HepG2 (cell line): ENCODE data around the gene CPEB4. TPM values are rescaled to one million over a fixed set of nuclear protein-coding genes. Genes with fewer than 3 reads are reported as not detected.

Experiments used
- ATAC-seq: fragments of 200-7000 bp; cut with Tn5 transposase; 3 replicates; pipeline ENCODE4 v1.9.1; 2020; ENCODE audit warnings: mild to moderate bottlenecking, moderate library complexity
- BruUV-seq: library from RNA; stranded (reverse); fragments of 400-500 nt; replicated peaks from 2 replicates; lab custom pipeline; 2021; lab: Mats Ljungman, UMichigan
- CTCF ChIA-PET: fragments of 300-600 bp; formaldehyde crosslinking; extraction: SDS; loops from one replicate; lab custom pipeline; 2021; ENCODE audit warnings: low total read pairs, inconsistent platforms, low intra/inter-chr PET ratio; lab: Yijun Ruan, JAX
- POLR2A ChIA-PET: fragments of 350-600 bp; sonication (Branson Sonifier 250); formaldehyde crosslinking; loops from one replicate; lab custom pipeline; 2020; ENCODE audit warnings: antibody characterized with exemption, inconsistent platforms; lab: Yijun Ruan, JAX
- DNase-seq: peaks from one replicate; pipeline ENCODE4 v3.0.0-alpha.2; 2015; ENCODE audit warnings: low spot score
- FAIRE-seq: peaks from 3 replicates; lab custom pipeline; 2011; peaks lifted over from hg19 to GRCh38; lab: Jason Lieb, UNC
- H2AFZ ChIP-seq: one replicate; pipeline ENCODE4 v1.6.1; 2011; ENCODE audit warnings: low read length, inconsistent platforms
- H3K27ac ChIP-seq: fragments of 300-600 bp; 3 replicates; pipeline ENCODE4 v1.8.0; 2011; ENCODE audit warnings: mixed run types, mild to moderate bottlenecking, mixed read lengths, low read length, inconsistent platforms; ENCODE audit not compliant: insufficient read depth; ENCODE audit errors: extremely low read length
- H3K27me3 ChIP-seq, 2 experiments: fragments of 200-600 bp in 1 of 2; 2 replicates in 1 of 2; 3 replicates in 1 of 2; pipeline versions ENCODE4 v1.6.0 to v1.8.0; 2011; ENCODE audit warnings: low read length in 2 of 2, mild to moderate bottlenecking in 2 of 2, moderate library complexity in 2 of 2, inconsistent platforms in 1 of 2; ENCODE audit not compliant: insufficient read depth in 2 of 2, control insufficient read depth in 1 of 2
- H3K36me3 ChIP-seq, 2 experiments: fragments of 200-600 bp in 1 of 2; replicated peaks in 1 of 2; 2 replicates in 1 of 2; 3 replicates in 1 of 2; pipeline versions ENCODE4 v1.5.1 to v1.8.0; 2011; ENCODE audit warnings: low read length in 2 of 2, inconsistent platforms in 1 of 2; ENCODE audit not compliant: insufficient read depth in 2 of 2, control insufficient read depth in 1 of 2
- H3K4me1 ChIP-seq: 2 replicates; pipeline ENCODE4 v1.5.1; 2012; ENCODE audit warnings: low read length, inconsistent platforms; ENCODE audit not compliant: insufficient read depth
- H3K4me2 ChIP-seq: 2 replicates; pipeline ENCODE4 v1.6.0; 2011; ENCODE audit warnings: low read depth, low read length, inconsistent platforms
- H3K4me3 ChIP-seq, 3 experiments: fragments of 200-600 bp in 1 of 3; sonication (generic), shearing (Covaris generic) in 1 of 3; replicated peaks in 1 of 3; 2 replicates each; pipeline ENCODE4 v1.5.1; 2011 to 2016; ENCODE audit warnings: low read length in 3 of 3, inconsistent platforms in 2 of 3, low read depth in 2 of 3, mild to moderate bottlenecking in 2 of 3, control low read depth in 1 of 3, mixed read lengths in 1 of 3; ENCODE audit not compliant: insufficient read depth in 1 of 3
- H3K79me2 ChIP-seq: one replicate; pipeline ENCODE4 v1.6.1; 2011; ENCODE audit warnings: low read length, inconsistent platforms; ENCODE audit not compliant: insufficient read depth
- H3K9ac ChIP-seq: 2 replicates; pipeline ENCODE4 v1.6.0; 2011; ENCODE audit warnings: mild to moderate bottlenecking, low read depth, low read length, inconsistent platforms; ENCODE audit not compliant: insufficient read depth
- H3K9me3 ChIP-seq: 2 replicates; pipeline ENCODE4 v1.5.1; 2012; ENCODE audit warnings: mild to moderate bottlenecking, low read length
- H4K20me1 ChIP-seq: 2 replicates; pipeline ENCODE4 v1.6.0; 2011; ENCODE audit warnings: inconsistent platforms, mild to moderate bottlenecking, low read length, moderate library complexity; ENCODE audit not compliant: insufficient read depth
- ZNF350 ChIP-seq: sonication (generic); formaldehyde crosslinking; IDR thresholded peaks from 2 replicates; pipeline ENCODE4 v1.4.0; 2020; ENCODE audit warnings: mild to moderate bottlenecking, low read depth, missing genetic modification reagents, borderline replicate concordance
- WGBS: methylation state at CpG from one replicate; pipeline ENCODE4 v1.1.6; 2017; ENCODE audit warnings: low lambda C conversion rate; 5-methylcytosine and 5-hydroxymethylcytosine counted together
- in situ Hi-C: cut with HindIII; loops from 2 replicates; pipeline ENCODE4 v1.10.0; 2017; ENCODE audit warnings: low pct_unique_long_range_greater_than_20kb; ENCODE audit not compliant: extremely low pct_ligation_motif_present
- intact Hi-C: fragments of 100-400 bp; cut with micrococcal nuclease; formaldehyde crosslinking; loops from one replicate; pipeline ENCODE4 v1.10.0; 2022; ENCODE audit not compliant: unreplicated experiment
- polyA plus RNA-seq, 8 experiments: library from polyadenylated mRNA; depleted of rRNA in 3 of 8; stranded (reverse) in 7 of 8; unstranded in 1 of 8; fragments of >200 nt; fragmentation: Illumina TruSeq in 4 of 8; extraction: Trizol in 4 of 8; gene quantifications; 2 replicates each; pipeline versions ENCODE4 v1.2.1 to v1.2.3, GENCODE V29; 2011 to 2016; ENCODE audit warnings: low read depth in 4 of 8, missing spikeins in 1 of 8, mixed read lengths in 1 of 8; ENCODE audit not compliant: insufficient read depth in 1 of 8
- total RNA-seq, 5 experiments: library from RNA; depleted of rRNA; stranded (reverse); fragments of >200 nt; fragmentation: Illumina TruSeq; extraction: Trizol; gene quantifications; 2 replicates each; pipeline ENCODE4 v1.2.3, GENCODE V29; 2016; ENCODE audit warnings: low read depth in 1 of 5
- TF ChIP-seq, protein P1 (sequence below), 2 experiments: fragments of 450-650 bp in 1 of 2; sonication (generic) in 1 of 2; formaldehyde crosslinking in 1 of 2; IDR thresholded peaks; 2 replicates each; pipeline versions ENCODE4 v1.6.1 to v1.8.0; 2016 to 2022; ENCODE audit warnings: antibody characterized with exemption in 1 of 2, mild to moderate bottlenecking in 1 of 2, missing genetic modification reagents in 1 of 2

Gene CPEB4
- total and polyA plus RNA-seq, 2 of the 13 experiments (the other 11 are each of a cell fraction or from before 2014, with no cell fraction given) = 7.7 to 26.7 TPM

DNA sequence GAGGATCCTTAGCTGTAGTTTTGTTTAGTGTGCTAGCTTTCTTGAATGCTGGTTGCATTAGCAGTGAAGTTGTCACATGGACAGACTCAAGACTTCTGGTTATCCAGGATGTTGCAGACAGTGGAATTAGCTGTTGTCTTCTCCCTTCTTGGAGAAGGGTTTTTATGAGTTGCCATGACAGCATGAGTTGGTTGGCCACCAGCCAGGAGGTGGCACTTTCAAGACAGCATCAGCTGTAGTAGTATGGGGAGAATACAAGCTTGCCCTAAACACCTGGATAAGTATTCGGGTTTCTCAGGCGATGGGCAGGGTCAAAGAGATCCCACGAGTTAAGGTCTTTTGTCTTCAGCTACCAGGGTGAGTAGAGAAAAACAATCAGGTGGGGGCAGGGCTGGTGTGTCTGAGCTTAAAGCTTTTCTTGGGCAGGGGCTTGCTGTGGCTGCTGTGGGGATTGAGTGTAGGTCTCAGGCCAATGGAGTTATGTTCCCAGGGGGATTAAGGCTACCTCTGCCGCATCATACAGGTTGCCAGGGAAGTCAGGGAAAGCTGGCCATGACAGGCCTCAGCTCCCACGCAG, 93.1 kb downstream of the CPEB4 start:
- Histone ChIP-seq H3K4me2 (no peak overlapping the region), H3K4me1 (no peaks in the 10 kb centered on the region), H2AFZ (no peak overlapping the region), H3K79me2 (no peaks in the 10 kb centered on the region)
- no peak for DNase-seq
- 38% methylated on average over 4 of the region's 5 CpGs for WGBS
- in situ Hi-C loops = no loop called here
- BruUV-seq = no TSS peak
- TF ChIP-seq ZNF350 (CRISPR knock-in tag) = no peak
- TF ChIP-seq, protein P1, sequence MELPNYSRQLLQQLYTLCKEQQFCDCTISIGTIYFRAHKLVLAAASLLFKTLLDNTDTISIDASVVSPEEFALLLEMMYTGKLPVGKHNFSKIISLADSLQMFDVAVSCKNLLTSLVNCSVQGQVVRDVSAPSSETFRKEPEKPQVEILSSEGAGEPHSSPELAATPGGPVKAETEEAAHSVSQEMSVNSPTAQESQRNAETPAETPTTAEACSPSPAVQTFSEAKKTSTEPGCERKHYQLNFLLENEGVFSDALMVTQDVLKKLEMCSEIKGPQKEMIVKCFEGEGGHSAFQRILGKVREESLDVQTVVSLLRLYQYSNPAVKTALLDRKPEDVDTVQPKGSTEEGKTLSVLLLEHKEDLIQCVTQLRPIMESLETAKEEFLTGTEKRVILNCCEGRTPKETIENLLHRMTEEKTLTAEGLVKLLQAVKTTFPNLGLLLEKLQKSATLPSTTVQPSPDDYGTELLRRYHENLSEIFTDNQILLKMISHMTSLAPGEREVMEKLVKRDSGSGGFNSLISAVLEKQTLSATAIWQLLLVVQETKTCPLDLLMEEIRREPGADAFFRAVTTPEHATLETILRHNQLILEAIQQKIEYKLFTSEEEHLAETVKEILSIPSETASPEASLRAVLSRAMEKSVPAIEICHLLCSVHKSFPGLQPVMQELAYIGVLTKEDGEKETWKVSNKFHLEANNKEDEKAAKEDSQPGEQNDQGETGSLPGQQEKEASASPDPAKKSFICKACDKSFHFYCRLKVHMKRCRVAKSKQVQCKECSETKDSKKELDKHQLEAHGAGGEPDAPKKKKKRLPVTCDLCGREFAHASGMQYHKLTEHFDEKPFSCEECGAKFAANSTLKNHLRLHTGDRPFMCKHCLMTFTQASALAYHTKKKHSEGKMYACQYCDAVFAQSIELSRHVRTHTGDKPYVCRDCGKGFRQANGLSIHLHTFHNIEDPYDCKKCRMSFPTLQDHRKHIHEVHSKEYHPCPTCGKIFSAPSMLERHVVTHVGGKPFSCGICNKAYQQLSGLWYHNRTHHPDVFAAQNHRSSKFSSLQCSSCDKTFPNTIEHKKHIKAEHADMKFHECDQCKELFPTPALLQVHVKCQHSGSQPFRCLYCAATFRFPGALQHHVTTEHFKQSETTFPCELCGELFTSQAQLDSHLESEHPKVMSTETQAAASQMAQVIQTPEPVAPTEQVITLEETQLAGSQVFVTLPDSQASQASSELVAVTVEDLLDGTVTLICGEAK (IDR thresholded peaks at IDR 0.05) = no peak
- TF ChIP-seq, protein P1 (CRISPR knock-in tag; IDR thresholded peaks at IDR 0.05) = no peak
- TF ChIP-seq, all 625 proteins: peak for 0
- CTCF ChIA-PET = no interaction called here
- no peak for FAIRE-seq
- Histone ChIP-seq H3K36me3 (no peaks in the 10 kb centered on the region), H3K9me3 (no peaks in the 10 kb centered on the region), H4K20me1 (no peaks in the 10 kb centered on the region), H3K27ac (no peak overlapping the region), H3K27me3 (no peaks in the 10 kb centered on the region), H3K9ac (no peak overlapping the region), H3K4me3 (no peak overlapping the region)
- intact Hi-C loops = loop anchor here (5.0 kb wide), 1 partner anchor 409 kb away; no protein-coding TSS in a partner anchor
- ATAC-seq = no peak
- POLR2A ChIA-PET = no interaction called here
